ENCODE results near the gene CSPG5. TPM values are rescaled to one million over a fixed set of nuclear protein-coding genes. Genes with fewer than 3 reads are reported as not detected.

Gene CSPG5
- total RNA-seq, 1 experiment from 2014 or later = 3.8 TPM

DNA sequence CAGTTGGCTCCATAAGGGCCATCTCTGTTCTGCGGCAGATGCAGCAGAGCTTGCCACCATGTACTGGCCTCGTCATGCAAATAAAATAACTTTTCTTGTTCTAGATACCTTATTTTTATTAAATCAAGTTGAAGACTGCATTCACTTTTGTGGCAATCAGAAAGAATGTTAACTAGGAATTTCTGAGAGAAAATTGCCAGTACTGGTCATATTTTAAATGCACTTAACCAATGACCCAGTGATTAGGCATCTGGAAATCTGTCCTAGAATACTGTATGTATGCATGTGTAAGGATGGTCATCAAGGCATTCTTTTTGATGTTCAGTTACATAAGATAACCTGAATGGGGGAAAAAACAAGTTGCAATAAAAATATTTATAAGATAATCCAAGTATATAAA lies 34.2 kb upstream of the CSPG5 start:
- Histone ChIP-seq H3K9me2 (ENCODE audit: insufficient read depth) (no peaks in the 10 kb centered on the region), H3K36me3 (ENCODE audit: control insufficient read depth in 1 of 2, insufficient read depth in 2 of 2, low read length in 2 of 2) (peaks cover 23 to 32% of the 10 kb centered on the region in 2 experiments), H3K4me2 (ENCODE audit: low read length) (no peak overlapping the region), H3K79me2 (ENCODE audit: insufficient read depth, low read length) (no peaks in the 10 kb centered on the region), H3K4me1 (ENCODE audit: control insufficient read depth in 1 of 2, insufficient read depth in 2 of 2, low read length in 2 of 2) (no peaks in the 10 kb centered on the region), H3K9ac (ENCODE audit: low read length) (no peak overlapping the region), H4K20me1 (ENCODE audit: insufficient read depth) (peaks cover 3% of the 10 kb centered on the region; the same call in 1 of the 2 replicates), H3K9me3 (ENCODE audit: control insufficient read depth in 1 of 2, insufficient read depth in 1 of 2, low read depth in 1 of 2, low read length in 2 of 2) (no peaks in the 10 kb centered on the region), H2AFZ (ENCODE audit: low read depth, low read length, poor library complexity, severe bottlenecking) (no peak overlapping the region), H3K27me3 (ENCODE audit: insufficient read depth, low read length) (no peaks in the 10 kb centered on the region), H3K4me3 (replicated peaks in 1 of 2; ENCODE audit: low read depth in 1 of 2, low read length in 2 of 2) (no peak overlapping the region), H3K27ac (ENCODE audit: low read depth, low read length) (no peak overlapping the region)
- intact Hi-C loops (cut with micrococcal nuclease) = no loop called here
- ChIA-PET RAD21 (ENCODE audit: low non-redundant PET in 1 of 2, low total read pairs in 2 of 2, uncharacterized antibody in 2 of 2, unreplicated experiment in 2 of 2) (no interaction called here), POLR2A (no interaction called here), CTCF (no interaction called here)
- DNase-seq (ENCODE audit: low read depth, low spot score) (no peak), ATAC-seq (no peak)
- TF ChIP-seq ZNF274 (IDR thresholded peaks at IDR 0.05; ENCODE audit: low read depth, low read length) = no peak
- TF ChIP-seq POLR2AphosphoS5 (IDR thresholded peaks at IDR 0.05; ENCODE audit: low read depth, low read length) = no peak
- TF ChIP-seq POLR2A (IDR thresholded peaks at IDR 0.05; ENCODE audit: borderline replicate concordance, extremely low read depth, insufficient read depth, insufficient read length) = no peak
- no peak for TF ChIP-seq SIN3A (IDR thresholded peaks at IDR 0.05; ENCODE audit: low read depth)
- TF ChIP-seq SP1 (IDR thresholded peaks at IDR 0.05; ENCODE audit: low read depth) = no peak
- TF ChIP-seq, protein P1, sequence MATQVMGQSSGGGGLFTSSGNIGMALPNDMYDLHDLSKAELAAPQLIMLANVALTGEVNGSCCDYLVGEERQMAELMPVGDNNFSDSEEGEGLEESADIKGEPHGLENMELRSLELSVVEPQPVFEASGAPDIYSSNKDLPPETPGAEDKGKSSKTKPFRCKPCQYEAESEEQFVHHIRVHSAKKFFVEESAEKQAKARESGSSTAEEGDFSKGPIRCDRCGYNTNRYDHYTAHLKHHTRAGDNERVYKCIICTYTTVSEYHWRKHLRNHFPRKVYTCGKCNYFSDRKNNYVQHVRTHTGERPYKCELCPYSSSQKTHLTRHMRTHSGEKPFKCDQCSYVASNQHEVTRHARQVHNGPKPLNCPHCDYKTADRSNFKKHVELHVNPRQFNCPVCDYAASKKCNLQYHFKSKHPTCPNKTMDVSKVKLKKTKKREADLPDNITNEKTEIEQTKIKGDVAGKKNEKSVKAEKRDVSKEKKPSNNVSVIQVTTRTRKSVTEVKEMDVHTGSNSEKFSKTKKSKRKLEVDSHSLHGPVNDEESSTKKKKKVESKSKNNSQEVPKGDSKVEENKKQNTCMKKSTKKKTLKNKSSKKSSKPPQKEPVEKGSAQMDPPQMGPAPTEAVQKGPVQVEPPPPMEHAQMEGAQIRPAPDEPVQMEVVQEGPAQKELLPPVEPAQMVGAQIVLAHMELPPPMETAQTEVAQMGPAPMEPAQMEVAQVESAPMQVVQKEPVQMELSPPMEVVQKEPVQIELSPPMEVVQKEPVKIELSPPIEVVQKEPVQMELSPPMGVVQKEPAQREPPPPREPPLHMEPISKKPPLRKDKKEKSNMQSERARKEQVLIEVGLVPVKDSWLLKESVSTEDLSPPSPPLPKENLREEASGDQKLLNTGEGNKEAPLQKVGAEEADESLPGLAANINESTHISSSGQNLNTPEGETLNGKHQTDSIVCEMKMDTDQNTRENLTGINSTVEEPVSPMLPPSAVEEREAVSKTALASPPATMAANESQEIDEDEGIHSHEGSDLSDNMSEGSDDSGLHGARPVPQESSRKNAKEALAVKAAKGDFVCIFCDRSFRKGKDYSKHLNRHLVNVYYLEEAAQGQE (IDR thresholded peaks at IDR 0.05; ENCODE audit: low read depth) = no peak
- TF ChIP-seq MAX (IDR thresholded peaks at IDR 0.05) = no peak
- TF ChIP-seq EZH2phosphoT487 (IDR thresholded peaks at IDR 0.05; ENCODE audit: borderline replicate concordance) = no peak
- no peak for TF ChIP-seq ATF3 (IDR thresholded peaks at IDR 0.05)
- TF ChIP-seq CTCF (IDR thresholded peaks at IDR 0.05 in 2 of 3, conservative IDR thresholded peaks at IDR 0.05 in 1 of 3; ENCODE audit: borderline replicate concordance in 1 of 3, insufficient read depth in 1 of 3, low read depth in 2 of 3, low read length in 2 of 3) = no peak
- TF ChIP-seq ELF1 (IDR thresholded peaks at IDR 0.05; ENCODE audit: borderline replicate concordance, low read depth) = no peak
- TF ChIP-seq, protein P2, sequence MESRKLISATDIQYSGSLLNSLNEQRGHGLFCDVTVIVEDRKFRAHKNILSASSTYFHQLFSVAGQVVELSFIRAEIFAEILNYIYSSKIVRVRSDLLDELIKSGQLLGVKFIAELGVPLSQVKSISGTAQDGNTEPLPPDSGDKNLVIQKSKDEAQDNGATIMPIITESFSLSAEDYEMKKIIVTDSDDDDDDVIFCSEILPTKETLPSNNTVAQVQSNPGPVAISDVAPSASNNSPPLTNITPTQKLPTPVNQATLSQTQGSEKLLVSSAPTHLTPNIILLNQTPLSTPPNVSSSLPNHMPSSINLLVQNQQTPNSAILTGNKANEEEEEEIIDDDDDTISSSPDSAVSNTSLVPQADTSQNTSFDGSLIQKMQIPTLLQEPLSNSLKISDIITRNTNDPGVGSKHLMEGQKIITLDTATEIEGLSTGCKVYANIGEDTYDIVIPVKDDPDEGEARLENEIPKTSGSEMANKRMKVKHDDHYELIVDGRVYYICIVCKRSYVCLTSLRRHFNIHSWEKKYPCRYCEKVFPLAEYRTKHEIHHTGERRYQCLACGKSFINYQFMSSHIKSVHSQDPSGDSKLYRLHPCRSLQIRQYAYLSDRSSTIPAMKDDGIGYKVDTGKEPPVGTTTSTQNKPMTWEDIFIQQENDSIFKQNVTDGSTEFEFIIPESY (IDR thresholded peaks at IDR 0.05; ENCODE audit: extremely low read depth, insufficient replicate concordance, low read length) = no peak
- no peak for TF ChIP-seq TCF7L2 (IDR thresholded peaks at IDR 0.05; ENCODE audit: borderline replicate concordance, extremely low read depth, insufficient read depth, insufficient read length)
- TF ChIP-seq ZFX (IDR thresholded peaks at IDR 0.05) = no peak
- TF ChIP-seq JUND (IDR thresholded peaks at IDR 0.05) = no peak
- no peak for TF ChIP-seq EGR1 (IDR thresholded peaks at IDR 0.05; ENCODE audit: low read depth)
- no TSS peak for BruUV-seq (replicated peaks)

Data from HCT116 (cell line).